Lower leg skin (tissue), 4 donors: ENCODE measurements around the gene LUM. TPM values are rescaled to one million over a fixed set of nuclear protein-coding genes. Genes with fewer than 3 reads are reported as not detected.
"Not testable (repeated sequence)": the region's sequence is repeated elsewhere in the genome, so short reads cannot be mapped to it uniquely, and the experiment has no call there.

Source experiments
- DNase-seq, 2 donors: peaks; one replicate each; pipeline ENCODE4 v3.0.0-alpha.2; 2019; ENCODE audit warnings: low spot score in 2 of 2
- H3K4me3 ChIP-seq: fragments of 200-600 bp; sonication (generic); 2 replicates; pipeline ENCODE4 v1.5.1; 2017; ENCODE audit warnings: mild to moderate bottlenecking, low read depth; ENCODE audit not compliant: poor library complexity, severe bottlenecking
- CTCF ChIP-seq, 3 donors: fragments of 450-650 bp; IDR thresholded peaks; one replicate each; pipeline ENCODE4 v1.5.1; 2016; ENCODE audit warnings: antibody characterized with exemption in 3 of 3, mild to moderate bottlenecking in 3 of 3, moderate library complexity in 2 of 3
- POLR2A ChIP-seq, 2 donors: fragments of 450-650 bp; IDR thresholded peaks; one replicate each; pipeline ENCODE4 v1.6.1; 2016 to 2017; ENCODE audit warnings: antibody characterized with exemption in 2 of 2, mild to moderate bottlenecking in 1 of 2, moderate library complexity in 1 of 2
- WGBS, 2 donors: methylation state at CpG; one replicate each; pipeline ENCODE4 v1.1.5; 2018; 5-methylcytosine and 5-hydroxymethylcytosine counted together
- intact Hi-C: fragments of 100-400 bp; cut with DNase I; formaldehyde crosslinking; loops from one replicate; pipeline ENCODE4 v1.15.0; 2023; ENCODE audit warnings: low total_unique reads
- total RNA-seq, 4 donors: library from RNA; depleted of rRNA; stranded (reverse); fragments of >200 nt; gene quantifications; one replicate each; pipeline ENCODE4 v1.1.0, GENCODE V29; 2016

The LUM gene
- total RNA-seq, 4 donors from 2014 or later = 11.2 to 56.4 (median 24.5) TPM

GRCh38 chr12:91091916-91092715 is 19.2 kb downstream of the LUM start:
- no peak for DNase-seq
- no peak overlapping the region for H3K4me3 ChIP-seq
- intact Hi-C loops = no loop called here
- WGBS, 2 donors = 78 to 79% methylated on average over 6 of the region's 6 CpGs
- TF ChIP-seq CTCF (IDR thresholded peaks at IDR 0.05) (no peak), POLR2A (IDR thresholded peaks at IDR 0.05) (no peak)

GRCh38 chr12:91089953-91090352 is 21.3 kb downstream of the LUM start:
- intact Hi-C loops = not testable (repeated sequence)

GRCh38 chr12:91080041-91080440 is 31.3 kb downstream of the LUM start:
- WGBS, 2 donors = 88 to 90% methylated on average over 1 of the region's 1 CpG
- TF ChIP-seq POLR2A (IDR thresholded peaks at IDR 0.05) (no peak), CTCF (IDR thresholded peaks at IDR 0.05) (no peak)
- DNase-seq = no peak

More at GRCh38 chr12:91089953-91090352, 21.3 kb downstream of the LUM start:
- DNase-seq, H3K4me3 ChIP-seq: not testable (repeated sequence)
- 88 to 93% methylated on average over 2 of the region's 2 CpGs for WGBS, 2 donors

GRCh38 chr12:91078501-91078900 is 32.8 kb downstream of the LUM start:
- no peak for TF ChIP-seq POLR2A (IDR thresholded peaks at IDR 0.05)
- TF ChIP-seq CTCF (IDR thresholded peaks at IDR 0.05) = no peak
- intact Hi-C loops = no loop called here
- no peak for DNase-seq
- no peak overlapping the region for H3K4me3 ChIP-seq
- 85% methylated on average over 1 of the region's 1 CpG for WGBS, 2 donors

More at GRCh38 chr12:91080041-91080440, 31.3 kb downstream of the LUM start:
- intact Hi-C loops = loop anchor here (5.0 kb wide), 1 partner anchor 177 kb away; no protein-coding TSS in a partner anchor
- no peak overlapping the region for H3K4me3 ChIP-seq

- WGBS, 2 donors = 92 to 93% methylated on average over 5 of the region's 5 CpGs
- TF ChIP-seq POLR2A (IDR thresholded peaks at IDR 0.05) (no peak), CTCF (IDR thresholded peaks at IDR 0.05) (no peak)
- no peak for DNase-seq
- intact Hi-C loops = no loop called here
- no peak overlapping the region for H3K4me3 ChIP-seq
Measured at GRCh38 chr12:91077228-91077954, 33.9 kb downstream of the LUM start.

- TF ChIP-seq CTCF (IDR thresholded peaks at IDR 0.05) (no peak), POLR2A (IDR thresholded peaks at IDR 0.05) (no peak)
Measured at GRCh38 chr12:91074851-91075250, 36.4 kb downstream of the LUM start.

More at GRCh38 chr12:91074851-91075250, 36.4 kb downstream of the LUM start:
- no peak overlapping the region for H3K4me3 ChIP-seq
- intact Hi-C loops = no loop called here
- DNase-seq = no peak
- 78 to 88% methylated on average over 1 of the region's 1 CpG for WGBS, 2 donors
